Activated T-cell treated with anti-CD3 and anti-CD28 coated beads, Interleukin-2, amount 50 U/mL, for 24 hours (primary cell): ENCODE measurements around the gene PRRT2.

Source experiments
- DNase-seq: peaks from one replicate; pipeline ENCODE4 v3.0.0-alpha.2; 2020
- H3K27ac Mint-ChIP-seq: 2 replicates; pipeline ENCODE4 v1.8.0; 2020; ENCODE audit warnings: mild to moderate bottlenecking, mixed read lengths
- H3K27me3 Mint-ChIP-seq: 2 replicates; pipeline ENCODE4 v1.8.0; 2020; ENCODE audit warnings: mixed read lengths
- H3K36me3 Mint-ChIP-seq: 2 replicates; pipeline ENCODE4 v1.8.0; 2020; ENCODE audit warnings: low read depth, mixed read lengths
- H3K4me1 Mint-ChIP-seq: 2 replicates; pipeline ENCODE4 v1.8.0; 2020; ENCODE audit warnings: low read depth, mixed read lengths
- H3K4me3 Mint-ChIP-seq: 2 replicates; pipeline ENCODE4 v1.8.0; 2020; ENCODE audit warnings: mild to moderate bottlenecking, moderate library complexity, mixed read lengths
- H3K9me3 Mint-ChIP-seq: 2 replicates; pipeline ENCODE4 v1.8.0; 2020; ENCODE audit warnings: mixed read lengths

PRRT2 gene

DNA sequence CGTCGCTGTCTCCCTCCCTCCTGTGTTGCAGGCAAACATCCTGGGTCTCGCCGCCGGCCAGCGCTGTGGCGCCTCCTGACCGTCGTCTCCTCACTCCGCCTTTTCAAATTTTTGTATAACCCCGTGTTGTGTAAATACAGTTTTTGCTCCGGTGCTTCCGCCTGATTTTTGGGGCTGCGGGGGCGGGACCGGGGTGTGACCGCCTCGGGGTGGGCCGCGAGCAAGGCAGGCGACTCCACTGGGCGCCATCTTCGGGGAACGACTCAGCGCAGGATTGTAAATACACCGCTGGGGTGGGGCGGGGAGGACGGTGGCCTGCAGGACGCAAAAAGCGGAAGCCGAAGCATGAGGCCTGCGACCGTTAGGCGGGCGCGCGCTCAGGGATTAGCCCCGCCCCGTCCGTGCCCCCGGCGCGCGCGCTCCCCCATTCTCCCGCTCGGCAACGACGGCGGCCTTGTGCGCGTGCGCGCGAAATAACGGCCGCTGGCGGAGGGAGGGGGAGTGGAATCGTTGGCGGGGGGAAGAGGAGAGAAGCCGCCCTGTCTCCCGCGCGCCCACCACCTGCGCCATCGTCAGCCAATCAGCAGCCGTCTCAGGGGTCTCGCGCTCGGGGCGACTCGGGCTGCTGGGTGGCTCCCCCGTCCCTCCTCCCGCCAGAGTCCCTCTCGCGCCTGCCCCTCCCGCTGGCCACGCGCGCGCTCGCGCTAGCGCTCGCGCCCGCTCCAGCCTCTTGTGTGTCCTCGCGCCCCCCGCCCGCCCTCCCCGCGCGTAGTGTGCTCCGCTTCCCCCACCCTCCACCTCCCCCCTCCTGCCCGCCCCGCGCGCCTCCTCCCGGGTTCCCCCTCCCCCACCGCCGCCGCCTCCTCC, 6.5 kb upstream of the PRRT2 start:
- Mint-ChIP-seq H3K4me3 (peak overlapping the region; percentile 91), H3K36me3 (peaks cover 76% of the 10 kb centered on the region), H3K27ac (peak overlapping the region; percentile 99), H3K27me3 (no peaks in the 10 kb centered on the region), H3K9me3 (no peaks in the 10 kb centered on the region), H3K4me1 (peaks cover 39% of the 10 kb centered on the region)
- peak; percentile 98 for DNase-seq

DNA sequence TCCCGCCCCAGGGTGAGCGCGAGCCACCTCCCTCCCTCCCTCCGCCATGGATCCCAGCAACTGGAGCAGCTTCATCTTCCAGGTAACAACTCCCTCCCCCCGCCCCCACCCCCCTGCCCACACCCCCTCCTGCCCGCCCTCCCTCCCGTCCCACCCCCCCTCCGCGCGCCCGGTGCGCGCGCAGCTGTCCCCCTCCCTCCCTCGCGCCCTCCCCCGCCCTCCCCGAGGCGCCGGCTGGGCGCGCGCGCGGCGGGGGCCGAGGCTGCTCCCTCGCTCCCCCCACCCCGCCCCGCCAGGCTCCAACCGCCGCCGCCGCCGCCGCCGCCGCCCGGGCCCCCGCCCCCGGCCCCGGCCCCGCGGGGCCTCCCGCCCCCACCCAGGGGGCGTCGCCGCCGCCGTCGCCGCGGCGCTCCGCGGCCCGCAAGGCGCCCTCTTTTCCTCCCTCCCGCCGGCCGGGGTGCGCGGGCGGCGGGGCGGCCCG, 5.9 kb upstream of the PRRT2 start, which contains the start of gene MAZ:
TSS of gene MAZ (plus strand) at position 431 of the 481 bp plus-strand sequence. CDS start 173 bp downstream, outside the sequence.
- peaks cover 46% of the 10 kb centered on the region for H3K4me1 Mint-ChIP-seq
- peak within 1 kb of the TSS; percentile 98 for H3K4me3 Mint-ChIP-seq
- no peaks in the 10 kb centered on the region for H3K27me3 Mint-ChIP-seq
- no peaks in the 10 kb centered on the region for H3K9me3 Mint-ChIP-seq
- no peak for DNase-seq
- H3K36me3 Mint-ChIP-seq, result peaks cover 76% of the 10 kb centered on the region
- peak within 1 kb of the TSS; percentile 99 for H3K27ac Mint-ChIP-seq

DNA sequence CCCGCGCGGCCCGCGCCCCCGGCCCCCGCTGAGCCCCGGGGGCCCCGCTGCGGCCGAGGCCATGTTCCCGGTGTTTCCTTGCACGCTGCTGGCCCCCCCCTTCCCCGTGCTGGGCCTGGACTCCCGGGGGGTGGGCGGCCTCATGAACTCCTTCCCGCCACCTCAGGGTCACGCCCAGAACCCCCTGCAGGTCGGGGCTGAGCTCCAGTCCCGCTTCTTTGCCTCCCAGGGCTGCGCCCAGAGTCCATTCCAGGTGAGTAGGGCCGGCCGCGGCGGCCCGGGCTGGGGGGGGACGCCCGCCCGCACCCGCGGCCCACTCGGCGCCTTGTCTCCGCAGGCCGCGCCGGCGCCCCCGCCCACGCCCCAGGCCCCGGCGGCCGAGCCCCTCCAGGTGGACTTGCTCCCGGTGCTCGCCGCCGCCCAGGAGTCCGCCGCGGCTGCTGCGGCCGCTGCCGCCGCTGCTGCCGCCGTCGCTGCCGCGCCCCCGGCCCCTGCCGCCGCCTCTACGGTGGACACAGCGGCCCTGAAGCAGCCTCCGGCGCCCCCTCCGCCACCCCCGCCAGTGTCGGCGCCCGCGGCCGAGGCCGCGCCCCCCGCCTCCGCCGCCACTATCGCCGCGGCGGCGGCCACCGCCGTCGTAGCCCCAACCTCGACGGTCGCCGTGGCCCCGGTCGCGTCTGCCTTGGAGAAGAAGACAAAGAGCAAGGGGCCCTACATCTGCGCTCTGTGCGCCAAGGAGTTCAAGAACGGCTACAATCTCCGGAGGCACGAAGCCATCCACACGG, 5.2 kb upstream of the PRRT2 start:
- H3K36me3 Mint-ChIP-seq, result peaks cover 69% of the 10 kb centered on the region
- H3K9me3 Mint-ChIP-seq, result no peaks in the 10 kb centered on the region
- peak; percentile 83 for DNase-seq
- peaks cover 53% of the 10 kb centered on the region for H3K4me1 Mint-ChIP-seq
- H3K4me3 Mint-ChIP-seq, result peak overlapping the region; percentile 98
- peak overlapping the region; percentile 99 for H3K27ac Mint-ChIP-seq
- H3K27me3 Mint-ChIP-seq, result no peaks in the 10 kb centered on the region

DNA sequence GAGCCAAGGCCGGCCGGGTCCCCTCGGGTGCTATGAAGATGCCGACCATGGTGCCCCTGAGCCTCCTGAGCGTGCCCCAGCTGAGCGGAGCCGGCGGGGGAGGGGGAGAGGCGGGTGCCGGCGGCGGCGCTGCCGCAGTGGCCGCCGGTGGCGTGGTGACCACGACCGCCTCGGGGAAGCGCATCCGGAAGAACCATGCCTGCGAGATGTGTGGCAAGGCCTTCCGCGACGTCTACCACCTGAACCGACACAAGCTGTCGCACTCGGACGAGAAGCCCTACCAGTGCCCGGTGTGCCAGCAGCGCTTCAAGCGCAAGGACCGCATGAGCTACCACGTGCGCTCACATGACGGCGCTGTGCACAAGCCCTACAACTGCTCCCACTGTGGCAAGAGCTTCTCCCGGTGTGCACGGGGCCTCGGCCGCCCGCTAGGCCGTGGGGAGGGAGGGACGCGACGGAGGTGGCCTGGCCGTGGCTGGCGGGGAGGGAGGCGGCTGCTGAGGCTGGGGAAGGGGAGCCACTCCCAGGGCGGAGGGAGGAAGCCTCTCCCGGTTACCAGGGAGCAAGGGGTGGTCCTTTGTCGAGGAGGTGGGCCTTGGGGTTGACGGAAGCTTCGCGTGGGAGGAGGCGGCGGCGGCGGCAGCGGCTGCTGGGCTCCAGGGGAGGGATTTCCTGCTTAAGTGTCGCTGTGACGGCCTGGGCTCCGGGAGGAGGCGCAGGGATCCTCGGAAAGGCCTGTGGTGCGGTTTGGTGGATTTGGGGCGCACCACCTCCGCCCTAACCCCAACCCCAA, 4.4 kb upstream of the PRRT2 start:
- Mint-ChIP-seq H3K27me3 (peaks cover 2% of the 10 kb centered on the region), H3K9me3 (no peaks in the 10 kb centered on the region), H3K4me1 (peaks cover 58% of the 10 kb centered on the region), H3K27ac (peak overlapping the region; percentile 99), H3K4me3 (peak overlapping the region; percentile 98), H3K36me3 (peaks cover 64% of the 10 kb centered on the region)
- peak; percentile 93 for DNase-seq

DNA sequence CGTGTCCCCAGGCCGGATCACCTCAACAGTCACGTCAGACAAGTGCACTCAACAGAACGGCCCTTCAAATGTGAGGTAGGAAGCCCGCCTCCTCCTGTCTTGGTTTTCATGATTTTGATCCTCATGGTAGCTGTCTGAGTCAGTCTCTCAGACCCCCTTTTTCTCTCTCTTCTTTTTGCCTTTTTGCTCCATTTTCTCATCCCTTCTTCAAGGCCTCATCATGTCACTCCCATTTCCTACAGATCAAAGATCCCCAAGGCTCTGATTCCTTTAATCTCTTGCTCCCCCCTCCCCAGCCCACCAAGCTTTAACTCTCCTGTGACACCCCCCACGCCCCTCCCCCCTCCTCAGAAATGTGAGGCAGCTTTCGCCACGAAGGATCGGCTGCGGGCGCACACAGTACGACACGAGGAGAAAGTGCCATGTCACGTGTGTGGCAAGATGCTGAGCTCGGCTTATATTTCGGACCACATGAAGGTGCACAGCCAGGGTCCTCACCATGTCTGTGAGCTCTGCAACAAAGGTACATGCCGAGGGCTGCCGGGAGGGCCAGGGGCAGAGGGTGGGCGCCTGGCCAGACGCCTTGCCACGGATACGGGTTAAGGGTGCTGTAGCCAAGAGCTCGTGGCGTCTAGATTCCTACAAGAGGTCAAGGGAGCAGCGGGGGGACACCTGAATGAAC, 3.6 kb upstream of the PRRT2 start:
- H3K36me3 Mint-ChIP-seq, result peaks cover 56% of the 10 kb centered on the region
- peak overlapping the region; percentile 98 for H3K4me3 Mint-ChIP-seq
- H3K27me3 Mint-ChIP-seq, result peaks cover 2% of the 10 kb centered on the region
- H3K4me1 Mint-ChIP-seq, result peaks cover 59% of the 10 kb centered on the region
- H3K9me3 Mint-ChIP-seq, result no peaks in the 10 kb centered on the region
- peak; percentile 63 for DNase-seq
- H3K27ac Mint-ChIP-seq, result peak overlapping the region; percentile 99

GRCh38 chr16:29809031-29809747, 2.8 kb upstream of the PRRT2 start:
- H3K36me3 Mint-ChIP-seq, result peaks cover 48% of the 10 kb centered on the region
- H3K27me3 Mint-ChIP-seq, result peaks cover 2% of the 10 kb centered on the region
- no peak for DNase-seq
- peak overlapping the region; percentile 99 for H3K27ac Mint-ChIP-seq
- no peaks in the 10 kb centered on the region for H3K9me3 Mint-ChIP-seq
- peak overlapping the region; percentile 98 for H3K4me3 Mint-ChIP-seq
- peaks cover 55% of the 10 kb centered on the region for H3K4me1 Mint-ChIP-seq

DNA sequence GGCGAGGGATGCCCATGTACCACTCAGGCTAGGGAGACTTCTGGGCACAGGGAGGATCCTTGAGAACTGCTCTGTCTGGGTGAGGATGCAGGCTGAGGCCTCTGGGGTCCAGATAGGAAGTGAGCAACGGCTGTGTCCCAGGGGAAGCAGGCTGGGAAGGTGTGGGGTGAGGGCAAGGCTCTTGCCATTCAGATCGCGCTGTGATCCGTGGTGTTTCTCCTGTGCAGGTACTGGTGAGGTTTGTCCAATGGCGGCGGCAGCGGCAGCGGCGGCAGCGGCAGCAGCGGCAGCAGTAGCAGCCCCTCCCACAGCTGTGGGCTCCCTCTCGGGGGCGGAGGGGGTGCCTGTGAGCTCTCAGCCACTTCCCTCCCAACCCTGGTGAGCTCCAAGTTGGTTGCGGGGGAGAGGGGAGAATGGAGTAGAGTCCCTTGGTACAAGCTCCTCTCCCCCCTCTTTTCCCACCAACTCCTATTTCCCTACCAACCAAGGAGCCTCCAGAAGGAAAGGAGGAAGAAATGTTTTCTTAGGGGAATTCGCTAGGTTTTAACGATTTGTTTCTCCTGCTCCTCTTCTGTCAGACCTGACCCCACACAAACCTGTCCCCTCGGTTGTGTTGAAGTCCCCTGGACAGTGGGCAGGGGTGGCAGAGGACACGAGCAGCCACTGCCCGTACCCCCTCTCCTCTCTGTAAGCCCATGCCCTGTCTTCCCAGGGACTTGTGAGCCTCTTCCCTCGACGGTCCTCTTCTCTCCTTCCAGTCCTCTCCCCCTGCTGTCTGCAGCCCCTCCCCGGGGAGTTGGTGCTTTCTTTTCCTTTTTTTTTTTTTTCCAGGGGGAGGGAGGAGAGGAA, 1.9 kb upstream of the PRRT2 start:
- Mint-ChIP-seq H3K9me3 (no peaks in the 10 kb centered on the region), H3K4me3 (peak overlapping the region; percentile 85), H3K27ac (peak overlapping the region; percentile 91), H3K4me1 (peaks cover 57% of the 10 kb centered on the region), H3K36me3 (peaks cover 41% of the 10 kb centered on the region), H3K27me3 (peaks cover 2% of the 10 kb centered on the region)
- DNase-seq, result peak; percentile 63

DNA sequence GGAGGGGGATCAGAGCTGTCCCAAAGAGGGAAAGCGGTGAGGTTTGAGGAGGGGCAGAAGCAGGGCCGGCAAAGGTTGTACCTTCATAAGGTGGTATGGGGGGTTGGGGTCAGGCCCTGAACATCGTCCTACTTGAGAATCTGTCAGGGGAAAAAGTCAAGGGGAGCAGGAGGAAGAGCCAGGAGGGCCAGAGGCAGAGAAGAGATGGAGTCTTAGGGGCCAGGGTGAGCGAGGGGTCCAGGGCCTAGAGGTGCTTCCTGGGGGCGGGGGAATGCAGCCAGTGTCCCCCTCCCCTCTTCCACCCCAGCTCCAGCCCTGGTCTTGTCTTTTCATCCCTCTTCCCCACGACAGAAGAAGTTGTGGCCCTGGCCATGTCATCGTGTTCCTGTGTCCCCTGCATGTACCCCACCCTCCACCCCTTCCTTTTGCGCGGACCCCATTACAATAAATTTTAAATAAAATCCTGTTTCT, 1.3 kb upstream of the PRRT2 start:
- H3K4me1 Mint-ChIP-seq, result peaks cover 60% of the 10 kb centered on the region
- peaks cover 38% of the 10 kb centered on the region for H3K36me3 Mint-ChIP-seq
- H3K9me3 Mint-ChIP-seq, result no peaks in the 10 kb centered on the region
- DNase-seq, result no peak
- H3K27me3 Mint-ChIP-seq, result peaks cover 2% of the 10 kb centered on the region
- peak overlapping the region; percentile 91 for H3K27ac Mint-ChIP-seq
- peak overlapping the region; percentile 85 for H3K4me3 Mint-ChIP-seq

DNA sequence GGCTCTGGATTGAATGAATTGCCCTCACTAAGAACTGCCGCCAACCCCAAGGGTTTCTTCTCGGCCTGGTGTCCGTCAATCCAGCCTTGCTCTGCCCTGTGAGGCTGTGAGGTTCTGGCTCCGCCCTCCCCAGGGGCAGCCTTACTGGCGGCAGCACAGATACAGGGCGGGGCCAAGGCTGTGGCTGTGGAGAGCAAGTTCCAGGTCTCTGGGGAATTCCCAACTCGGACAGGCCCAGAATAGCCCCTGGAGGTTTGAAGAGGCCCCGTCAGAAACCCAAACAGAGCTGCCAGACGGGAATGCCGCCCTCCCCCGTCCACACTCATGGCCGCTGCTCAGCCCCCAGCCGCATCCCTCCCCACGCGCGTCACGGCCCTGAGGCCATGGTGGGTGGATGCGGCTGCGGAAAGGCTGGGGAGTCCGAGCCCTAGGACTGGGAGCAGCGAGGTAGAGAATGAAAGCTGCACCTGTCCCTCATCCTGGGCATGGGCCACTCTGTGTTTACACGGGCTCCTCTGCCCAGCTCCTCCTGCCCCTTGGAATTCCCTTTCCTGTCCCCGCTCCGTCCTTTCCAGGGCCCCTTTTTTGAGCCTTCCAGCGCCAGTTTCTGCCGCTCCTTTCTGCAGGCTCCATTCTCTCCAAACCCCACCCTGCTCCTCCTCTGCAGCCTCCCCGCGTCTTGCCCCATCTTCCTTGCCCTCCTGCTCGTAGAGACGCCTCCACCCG, 660 bp upstream of the PRRT2 start:
- no peaks in the 10 kb centered on the region for H3K9me3 Mint-ChIP-seq
- DNase-seq, result peak; percentile 84
- H3K4me3 Mint-ChIP-seq, result peak overlapping the region; percentile 85
- H3K36me3 Mint-ChIP-seq, result peaks cover 41% of the 10 kb centered on the region
- H3K4me1 Mint-ChIP-seq, result peaks cover 61% of the 10 kb centered on the region
- peak overlapping the region; percentile 91 for H3K27ac Mint-ChIP-seq
- H3K27me3 Mint-ChIP-seq, result peaks cover 2% of the 10 kb centered on the region

- Mint-ChIP-seq H3K27me3 (peaks cover 2% of the 10 kb centered on the region), H3K27ac (peak overlapping the region; percentile 47), H3K4me1 (peaks cover 67% of the 10 kb centered on the region), H3K36me3 (peaks cover 45% of the 10 kb centered on the region), H3K4me3 (peak overlapping the region; percentile 85), H3K9me3 (no peaks in the 10 kb centered on the region)
- no peak for DNase-seq
Measured at GRCh38 chr16:29812754-29813643, 1.0 kb downstream of the PRRT2 start.
